CD4-positive, alpha-beta T cell treated with Interleukin-4 for 4 hours (primary cell): ENCODE data around the gene CCNG2.

Experiments used
- DNase-seq: peaks from one replicate; pipeline ENCODE4 v3.0.0-alpha.2; 2020

Gene CCNG2

GRCh38 chr4:77209012-77209411, 52.0 kb downstream of the CCNG2 start:
- no peak for DNase-seq

DNA sequence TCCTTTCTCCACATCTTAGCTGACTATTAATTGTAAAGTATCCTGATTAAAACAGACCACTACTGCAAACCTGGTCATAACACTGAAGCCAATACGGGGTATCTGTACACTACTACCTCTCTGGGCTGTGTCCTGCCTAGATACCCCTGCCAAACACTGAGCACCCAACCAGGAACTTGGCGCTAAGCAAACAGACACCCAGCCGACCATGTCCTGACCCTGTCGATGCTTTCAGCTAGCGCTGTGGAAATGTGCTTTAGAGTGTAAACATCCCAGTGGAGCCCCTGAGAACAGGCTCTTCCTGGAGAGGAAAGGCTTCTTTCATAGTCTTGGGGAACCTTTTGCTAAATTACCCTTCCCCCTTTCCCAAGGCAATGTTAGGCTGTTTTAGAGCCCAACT, 52.9 kb downstream of the CCNG2 start:
- DNase-seq: no peak

DNA sequence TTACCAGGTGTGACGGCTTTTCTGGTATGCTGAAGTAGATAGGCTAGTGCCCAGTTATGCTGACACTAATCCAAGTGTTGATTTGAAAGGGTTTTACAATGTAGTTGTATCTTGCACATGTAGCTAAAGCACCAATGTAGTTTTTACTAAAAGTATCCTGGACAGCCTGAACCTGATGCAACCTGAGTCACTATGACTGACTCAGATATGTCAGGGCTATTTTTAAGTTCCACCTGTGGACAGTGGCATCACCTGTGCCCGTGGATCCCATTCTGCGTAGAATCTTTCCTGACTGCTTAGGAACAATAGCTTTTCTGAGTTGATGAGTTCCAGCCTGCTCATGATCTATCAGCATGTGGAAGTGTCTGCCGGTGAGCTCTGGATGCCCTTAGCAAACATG, 58.1 kb downstream of the CCNG2 start:
- no peak for DNase-seq

- no peak for DNase-seq
Observed at GRCh38 chr4:77217526-77217925, 60.5 kb downstream of the CCNG2 start.

GRCh38 chr4:77219266-77219665, 62.3 kb downstream of the CCNG2 start:
- no peak for DNase-seq
